GM21619 (cell line): ENCODE data around the gene ST6GAL1.
"Not testable (repeated sequence)": the region's sequence is repeated elsewhere in the genome, so short reads cannot be mapped to it uniquely, and the experiment has no call there.

ENCODE experiments used
- ATAC-seq: cut with Tn5 transposase; IDR thresholded peaks from one replicate; pipeline ENCODE4 v1.9.1; 2021; ENCODE audit not compliant: unreplicated experiment

The ST6GAL1 gene

DNA sequence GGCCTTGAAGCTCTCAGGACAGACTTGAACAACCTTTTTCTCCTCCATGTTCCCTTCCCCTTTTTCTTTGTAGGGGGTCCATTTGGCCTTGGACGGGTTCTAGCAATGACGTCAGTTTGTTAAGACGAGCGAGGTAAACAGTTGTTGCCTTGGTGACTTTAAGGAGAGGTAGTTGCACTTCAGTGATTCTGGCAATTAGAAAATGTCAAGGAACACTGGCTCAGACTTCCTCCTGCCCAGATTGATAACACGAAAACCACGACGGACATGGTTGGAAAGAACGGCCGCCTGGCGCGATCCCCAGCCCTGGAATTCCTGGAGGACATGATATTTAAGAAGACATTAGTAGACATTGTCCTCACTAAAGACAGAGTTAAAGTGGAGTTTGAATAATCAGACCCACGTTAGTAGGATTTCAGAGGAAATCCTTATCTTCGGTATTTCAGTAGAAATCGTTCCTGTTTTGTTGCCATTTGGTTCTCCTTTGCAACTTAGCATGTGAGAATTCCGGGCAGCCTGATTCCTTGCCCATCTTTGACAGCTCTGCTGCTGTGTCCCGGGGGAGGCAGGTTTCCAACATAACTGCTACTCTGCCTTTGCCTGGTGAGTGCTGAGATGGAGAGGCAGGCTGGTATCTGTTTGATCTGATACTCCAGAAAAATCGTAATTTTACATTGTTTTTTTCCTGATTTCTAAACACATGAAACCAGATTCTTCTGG is 87.3 kb downstream of the ST6GAL1 start:
- no peak for ATAC-seq

GRCh38 chr3:187019542-187020072 is 89.3 kb downstream of the ST6GAL1 start:
- no peak for ATAC-seq

DNA sequence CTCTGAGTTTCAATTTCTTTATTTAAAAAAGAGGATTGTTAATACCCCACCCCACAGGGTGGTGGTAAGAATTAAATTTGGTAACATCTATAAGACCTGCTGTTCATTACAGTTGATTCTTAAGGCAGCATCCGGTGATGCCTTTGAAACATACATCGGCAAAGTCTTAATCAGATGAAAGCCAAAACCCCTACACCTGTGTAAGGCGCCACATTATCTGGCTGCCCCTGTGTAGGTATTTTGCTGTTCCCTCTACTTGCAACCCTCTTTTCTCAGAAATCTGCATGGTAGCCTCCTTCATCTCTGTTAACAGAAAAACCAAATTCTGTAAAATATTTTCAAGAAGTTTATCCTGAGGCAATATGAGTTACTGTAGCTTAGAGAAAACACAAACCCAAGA is 90.0 kb downstream of the ST6GAL1 start:
- no peak for ATAC-seq

DNA sequence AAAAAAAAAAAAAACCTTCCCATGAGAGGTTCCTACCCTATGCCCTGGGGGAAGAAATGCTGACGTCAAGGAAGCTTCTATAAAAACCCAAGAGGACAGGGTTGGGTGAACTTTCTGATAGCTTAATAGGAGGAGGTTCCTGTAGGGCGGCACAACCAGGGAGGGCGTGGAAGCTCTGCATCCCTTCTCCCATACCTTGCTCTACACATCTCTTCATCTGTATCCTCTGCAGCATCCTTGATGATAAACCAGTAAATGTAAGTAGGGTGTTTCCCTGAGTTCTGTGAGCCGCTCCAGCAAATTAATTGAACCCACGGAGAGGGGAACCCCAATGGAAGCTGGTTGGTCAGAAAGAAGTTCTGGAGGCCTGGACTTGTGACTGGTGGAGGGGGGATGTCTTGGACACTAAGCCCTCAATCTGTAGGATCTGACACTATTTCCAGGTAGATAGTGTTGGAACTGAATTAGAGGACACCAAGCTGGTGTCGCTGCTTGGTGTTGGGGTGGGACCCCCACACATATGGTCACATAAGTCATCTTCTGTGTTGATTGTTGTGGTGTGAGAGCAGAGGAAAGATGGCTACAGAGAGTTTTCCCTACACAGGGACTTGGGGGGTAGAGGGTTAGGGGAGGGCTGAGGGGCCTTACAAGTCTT is 91.5 kb downstream of the ST6GAL1 start:
- peak; percentile 45 for ATAC-seq

GRCh38 chr3:187022403-187023029 is 92.2 kb downstream of the ST6GAL1 start:
- no peak for ATAC-seq

GRCh38 chr3:187023340-187023739 is 93.0 kb downstream of the ST6GAL1 start:
- not testable (repeated sequence) for ATAC-seq

- ATAC-seq = no peak
Observed at GRCh38 chr3:187024536-187025226, 94.4 kb downstream of the ST6GAL1 start.

DNA sequence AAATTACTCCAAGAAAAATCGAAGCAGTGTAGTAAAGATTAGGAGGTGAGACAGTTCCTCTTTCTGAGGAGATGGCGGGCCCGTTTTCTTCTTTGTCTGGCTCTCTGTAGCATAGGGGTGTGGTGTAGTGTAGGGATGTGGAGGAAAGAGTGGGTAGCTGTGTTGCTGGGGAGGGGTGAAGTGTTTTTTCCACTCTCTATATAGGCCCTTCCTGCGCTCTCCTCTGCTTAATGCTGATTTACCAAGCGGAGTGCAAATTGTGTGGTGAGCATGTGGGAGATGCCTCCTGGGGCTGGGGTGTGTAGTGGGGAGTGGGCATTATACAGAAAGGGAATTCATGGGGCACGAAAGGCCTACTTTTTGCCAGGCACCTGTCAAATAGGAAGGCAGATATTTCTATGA is 94.9 kb downstream of the ST6GAL1 start:
- no peak for ATAC-seq

DNA sequence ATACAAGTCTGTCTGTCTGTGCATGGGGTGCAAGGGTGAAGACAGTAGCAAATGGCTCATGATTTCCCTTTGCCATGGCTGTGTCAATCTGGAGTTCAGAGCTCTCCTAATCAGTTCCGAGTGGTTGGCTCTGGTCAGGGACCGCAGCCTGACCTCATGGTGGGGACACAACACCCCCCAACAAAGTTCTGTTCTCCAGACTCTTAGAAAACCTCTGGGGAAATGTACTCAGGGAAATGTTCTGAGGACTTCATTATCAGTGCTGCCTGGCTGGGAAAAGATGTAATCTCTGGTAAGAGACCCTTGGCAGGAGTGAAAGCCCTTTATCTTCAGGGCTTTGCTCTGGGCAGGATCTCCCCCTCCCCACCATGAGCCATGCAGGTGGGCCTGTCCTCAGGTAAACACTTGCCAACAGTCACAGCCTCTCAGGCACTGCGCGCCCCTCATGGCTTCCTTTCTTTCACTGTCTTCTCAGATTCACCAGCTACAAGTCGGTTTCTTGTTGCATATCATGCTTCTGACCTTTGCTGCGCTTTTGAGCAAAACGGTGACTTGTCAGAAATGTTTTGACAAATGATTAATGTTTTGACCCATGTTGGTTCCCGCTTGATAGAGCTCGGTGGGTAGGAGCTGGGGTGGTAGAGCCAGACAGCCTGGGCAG is 95.5 kb downstream of the ST6GAL1 start:
- peak; percentile 21 for ATAC-seq

DNA sequence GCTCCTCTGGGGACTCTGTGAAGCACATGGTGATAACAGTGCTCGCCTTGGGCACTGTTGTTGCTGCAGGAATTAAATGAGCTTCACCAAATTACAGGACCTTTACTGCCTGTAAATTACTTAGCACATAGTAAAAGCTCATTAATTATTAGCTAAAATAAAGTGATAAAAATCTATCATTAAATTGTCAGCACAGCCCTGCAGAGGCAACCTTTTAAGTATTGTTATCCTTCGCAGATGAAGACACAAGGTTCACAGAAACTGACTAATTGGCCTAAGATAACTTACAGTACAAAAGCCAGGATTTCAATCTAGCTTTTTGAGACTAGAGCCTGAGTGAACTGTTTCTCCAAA is 96.0 kb downstream of the ST6GAL1 start:
- no peak for ATAC-seq

GRCh38 chr3:187027531-187028278 is 97.4 kb downstream of the ST6GAL1 start:
- ATAC-seq = no peak

DNA sequence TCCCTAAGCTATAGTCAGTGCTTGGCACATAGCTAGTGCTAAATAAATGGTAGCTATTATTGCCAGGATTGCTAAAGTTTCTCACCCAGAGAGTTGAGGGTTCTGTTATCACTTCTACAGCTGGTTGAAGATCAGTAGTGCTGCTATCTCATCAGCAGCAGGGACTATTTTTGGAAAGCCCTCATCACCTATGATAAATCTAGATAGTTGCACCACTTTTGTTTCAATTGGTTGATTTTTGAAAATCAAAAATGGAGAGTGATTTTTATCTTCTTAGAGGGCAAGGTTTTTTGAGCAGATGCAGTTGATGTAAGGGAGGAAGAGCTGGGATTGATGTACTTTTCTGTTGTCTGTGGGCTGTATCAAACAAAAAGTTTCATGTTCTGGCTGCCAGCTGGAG is 101.6 kb downstream of the ST6GAL1 start:
- ATAC-seq = no peak

DNA sequence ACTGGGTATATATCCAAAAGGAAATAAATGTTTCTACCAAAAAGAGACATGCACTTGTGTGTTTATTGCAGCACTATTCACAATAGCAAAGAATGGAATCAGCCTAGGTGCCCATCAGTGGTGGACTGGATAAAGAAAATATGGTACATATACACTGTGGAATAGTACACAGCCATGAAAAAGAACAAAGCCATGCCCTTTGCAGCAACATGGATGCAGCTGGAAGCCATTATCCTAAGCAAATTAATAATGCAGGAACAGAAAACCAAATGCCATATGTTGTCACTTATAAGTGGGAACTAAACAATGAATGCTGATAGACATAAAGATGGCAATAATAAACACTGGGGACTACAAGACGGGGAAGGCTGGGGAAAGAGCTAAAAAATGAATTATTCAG is 106.1 kb downstream of the ST6GAL1 start:
- no peak for ATAC-seq

DNA sequence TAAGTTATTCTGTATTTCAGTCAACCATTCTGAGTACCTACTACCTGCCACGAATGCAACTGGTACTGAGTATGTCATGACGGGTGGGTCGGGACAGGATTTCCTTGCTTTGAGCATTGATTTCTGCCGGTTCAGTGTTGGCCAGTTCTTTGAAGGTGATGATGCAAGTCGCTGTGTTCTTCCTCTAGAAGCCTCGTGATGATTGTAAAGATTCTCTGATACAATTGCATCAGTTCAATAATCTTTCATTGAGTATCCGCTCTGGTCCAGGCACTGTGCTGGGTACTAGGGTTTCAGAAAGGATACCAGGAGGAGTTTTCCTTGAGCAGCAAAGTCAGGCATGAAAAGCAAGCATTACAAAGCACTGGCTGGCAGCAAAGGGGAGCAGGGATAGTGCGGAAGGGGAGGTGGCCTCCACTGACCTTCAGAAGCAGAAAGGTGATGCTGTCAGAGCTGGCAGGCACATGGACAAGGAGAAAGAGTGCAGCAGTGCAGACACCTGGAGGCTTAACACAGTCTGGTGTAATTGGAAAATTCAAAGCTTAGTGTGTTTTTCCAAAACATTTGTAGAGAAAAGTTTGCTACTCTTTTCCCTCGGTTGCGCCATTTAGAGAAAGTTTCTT is 108.9 kb downstream of the ST6GAL1 start:
- no peak for ATAC-seq

- no peak for ATAC-seq
Observed at GRCh38 chr3:187039723-187040414, 109.5 kb downstream of the ST6GAL1 start.

DNA sequence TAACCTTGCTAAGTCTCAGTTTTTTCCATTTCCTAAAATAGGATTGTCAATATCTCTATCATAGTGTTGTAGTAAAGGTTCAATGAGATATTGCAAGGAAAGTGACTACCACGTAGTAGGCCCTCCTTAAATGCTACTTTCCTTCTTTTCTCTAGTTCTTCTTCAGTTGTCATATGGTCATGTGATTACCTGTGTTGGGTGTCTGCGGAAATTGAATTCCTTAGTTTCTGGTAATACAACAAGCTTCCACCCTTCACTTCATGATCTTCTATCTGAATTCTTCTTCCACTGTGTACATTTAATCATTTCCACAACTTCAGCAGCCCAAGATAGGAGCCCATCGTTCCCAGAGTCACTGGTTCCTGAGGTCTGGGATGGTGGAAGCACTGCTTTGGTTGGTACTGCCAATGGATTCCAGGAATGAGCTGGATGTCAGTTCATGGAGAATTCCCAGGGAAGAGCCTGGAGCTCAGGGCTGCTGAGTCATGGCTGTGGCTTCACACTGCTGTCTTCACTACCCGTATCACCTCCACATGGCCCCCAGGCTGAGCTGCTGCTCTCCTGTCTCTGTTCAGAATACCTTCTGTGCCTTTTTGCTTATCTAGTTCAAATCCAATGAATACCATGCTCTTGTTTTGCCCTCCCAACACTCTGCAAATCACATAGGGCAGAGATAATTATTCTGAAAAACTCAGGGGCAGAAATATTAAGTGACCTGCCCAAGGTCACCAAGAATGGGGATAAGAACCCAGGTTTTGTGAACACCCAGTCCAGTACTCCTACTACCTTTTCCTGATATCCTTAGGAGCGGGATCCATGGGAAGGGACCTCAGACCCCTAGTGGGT is 110.4 kb downstream of the ST6GAL1 start:
- ATAC-seq = no peak

GRCh38 chr3:187041362-187042307 is 111.3 kb downstream of the ST6GAL1 start:
- ATAC-seq = peak; percentile 49
